ENCODE data around the gene LAMA5. TPM values are rescaled to one million over a fixed set of nuclear protein-coding genes. Genes with fewer than 3 reads are reported as not detected.

Gene LAMA5
- total RNA-seq, 1 experiment from 2014 or later, result 321 TPM

DNA sequence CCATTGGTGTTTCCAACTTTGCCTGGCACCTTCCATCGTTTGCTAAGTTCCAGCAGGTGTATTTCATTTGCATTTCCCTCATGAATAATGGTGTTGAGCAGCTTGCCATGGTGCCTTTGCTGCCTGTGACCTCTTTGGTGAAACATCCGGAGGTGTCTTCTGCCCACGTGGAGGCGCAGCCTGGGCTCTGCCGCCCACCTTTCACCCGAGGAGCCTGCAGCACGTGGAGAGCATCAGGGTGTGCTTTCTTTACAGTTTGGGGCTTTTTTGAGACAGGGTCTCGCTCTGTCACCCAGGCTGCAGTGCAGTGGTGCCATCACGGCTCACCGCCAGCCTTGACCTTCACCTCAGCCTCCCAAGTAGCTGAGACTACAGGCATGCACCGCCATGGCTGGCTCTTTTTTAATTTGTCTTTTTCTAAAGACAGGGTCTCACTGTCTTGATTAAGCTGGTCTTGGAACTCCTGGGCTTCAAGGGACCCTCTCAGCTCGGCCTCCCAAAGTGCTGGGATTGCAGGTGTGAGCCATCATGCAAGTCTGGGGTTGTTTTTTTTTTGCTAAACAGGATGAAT is 67.4 kb downstream of the LAMA5 start:
- Histone ChIP-seq H3K4me1 (ENCODE audit: control insufficient read depth in 1 of 2, insufficient read depth in 2 of 2, low read length in 2 of 2) (peaks cover 13 to 25% of the 10 kb centered on the region in 2 experiments), H3K27me3 (ENCODE audit: insufficient read depth, low read length) (no peaks in the 10 kb centered on the region), H3K9ac (ENCODE audit: low read length) (no peak overlapping the region), H3K27ac (ENCODE audit: low read depth, low read length) (no peak overlapping the region), H4K20me1 (ENCODE audit: insufficient read depth) (peaks cover 13% of the 10 kb centered on the region; the same call in 1 of the 2 replicates), H3K4me3 (replicated peaks in 1 of 2; ENCODE audit: low read depth in 1 of 2, low read length in 2 of 2) (no peak overlapping the region), H2AFZ (ENCODE audit: low read depth, low read length, poor library complexity, severe bottlenecking) (no peak overlapping the region), H3K9me3 (ENCODE audit: control insufficient read depth in 1 of 2, insufficient read depth in 1 of 2, low read depth in 1 of 2, low read length in 2 of 2) (no peaks in the 10 kb centered on the region), H3K4me2 (ENCODE audit: low read length) (no peak overlapping the region), H3K79me2 (ENCODE audit: insufficient read depth, low read length) (peaks cover 20% of the 10 kb centered on the region), H3K36me3 (ENCODE audit: control insufficient read depth in 1 of 2, insufficient read depth in 2 of 2, low read length in 2 of 2) (peaks cover 6 to 18% of the 10 kb centered on the region in 2 experiments; a peak in 2 of 4 replicates), H3K9me2 (ENCODE audit: insufficient read depth) (no peaks in the 10 kb centered on the region)
- ATAC-seq, result no peak
- CTCF ChIA-PET, result interaction anchor here (1.3 kb wide), 1 partner anchor 83 kb away, joined by 4 read pairs; no protein-coding TSS in a partner anchor
- intact Hi-C loops (cut with micrococcal nuclease), result loop anchor here (5.0 to 10.0 kb wide), 3 partner anchors 68 to 505 kb away; partner anchors contain the start of genes LAMA5 and OGFR
- TF ChIP-seq FOSL1 (IDR thresholded peaks at IDR 0.05; ENCODE audit: low read depth) (no peak), ZNF274 (IDR thresholded peaks at IDR 0.05; ENCODE audit: low read depth, low read length) (no peak), ELF1 (IDR thresholded peaks at IDR 0.05; ENCODE audit: borderline replicate concordance, low read depth) (no peak), SRF (IDR thresholded peaks at IDR 0.05; ENCODE audit: low read depth) (no peak), POLR2A (IDR thresholded peaks at IDR 0.05; ENCODE audit: borderline replicate concordance, extremely low read depth, insufficient read depth, insufficient read length) (no peak), RAD21 (IDR thresholded peaks at IDR 0.05; ENCODE audit: low read depth) (no peak), SIN3A (IDR thresholded peaks at IDR 0.05; ENCODE audit: low read depth) (no peak), EGR1 (IDR thresholded peaks at IDR 0.05; ENCODE audit: low read depth) (no peak), TCF7L2 (IDR thresholded peaks at IDR 0.05; ENCODE audit: borderline replicate concordance, extremely low read depth, insufficient read depth, insufficient read length) (no peak)
- TF ChIP-seq, protein P1, sequence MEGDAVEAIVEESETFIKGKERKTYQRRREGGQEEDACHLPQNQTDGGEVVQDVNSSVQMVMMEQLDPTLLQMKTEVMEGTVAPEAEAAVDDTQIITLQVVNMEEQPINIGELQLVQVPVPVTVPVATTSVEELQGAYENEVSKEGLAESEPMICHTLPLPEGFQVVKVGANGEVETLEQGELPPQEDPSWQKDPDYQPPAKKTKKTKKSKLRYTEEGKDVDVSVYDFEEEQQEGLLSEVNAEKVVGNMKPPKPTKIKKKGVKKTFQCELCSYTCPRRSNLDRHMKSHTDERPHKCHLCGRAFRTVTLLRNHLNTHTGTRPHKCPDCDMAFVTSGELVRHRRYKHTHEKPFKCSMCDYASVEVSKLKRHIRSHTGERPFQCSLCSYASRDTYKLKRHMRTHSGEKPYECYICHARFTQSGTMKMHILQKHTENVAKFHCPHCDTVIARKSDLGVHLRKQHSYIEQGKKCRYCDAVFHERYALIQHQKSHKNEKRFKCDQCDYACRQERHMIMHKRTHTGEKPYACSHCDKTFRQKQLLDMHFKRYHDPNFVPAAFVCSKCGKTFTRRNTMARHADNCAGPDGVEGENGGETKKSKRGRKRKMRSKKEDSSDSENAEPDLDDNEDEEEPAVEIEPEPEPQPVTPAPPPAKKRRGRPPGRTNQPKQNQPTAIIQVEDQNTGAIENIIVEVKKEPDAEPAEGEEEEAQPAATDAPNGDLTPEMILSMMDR (IDR thresholded peaks at IDR 0.05 in 2 of 3, conservative IDR thresholded peaks at IDR 0.05 in 1 of 3; ENCODE audit: borderline replicate concordance in 1 of 3, insufficient read depth in 1 of 3, low read depth in 2 of 3, low read length in 2 of 3), result no peak
- TF ChIP-seq, protein P2, sequence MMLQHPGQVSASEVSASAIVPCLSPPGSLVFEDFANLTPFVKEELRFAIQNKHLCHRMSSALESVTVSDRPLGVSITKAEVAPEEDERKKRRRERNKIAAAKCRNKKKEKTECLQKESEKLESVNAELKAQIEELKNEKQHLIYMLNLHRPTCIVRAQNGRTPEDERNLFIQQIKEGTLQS (IDR thresholded peaks at IDR 0.05), result no peak
- DNase-seq (ENCODE audit: low read depth, low spot score), result no peak
- RAD21 ChIA-PET (ENCODE audit: low non-redundant PET in 1 of 2, low total read pairs in 2 of 2, uncharacterized antibody in 2 of 2, unreplicated experiment in 2 of 2), result no interaction called here
- POLR2A ChIA-PET, result no interaction called here
- BruUV-seq (replicated peaks), result no TSS peak
